Spleen (tissue), 11 donors: ENCODE measurements around the gene HEATR1. TPM values are rescaled to one million over a fixed set of nuclear protein-coding genes. Genes with fewer than 3 reads are reported as not detected.

ENCODE experiments used
- DNase-seq: peaks from one replicate; pipeline ENCODE4 v3.0.0-alpha.2; 2020
- H3K27ac ChIP-seq, 8 donors: fragments of 200-600 bp; sonication (generic) in 7 of 8; 1 replicate in 4 of 8; 2 replicates in 4 of 8; pipeline versions ENCODE4 v1.5.0 to v1.8.0; 2016 to 2021; ENCODE audit warnings: inconsistent platforms in 4 of 8, mild to moderate bottlenecking in 4 of 8, moderate library complexity in 1 of 8
- H3K27me3 ChIP-seq, 7 donors: fragments of 200-600 bp; sonication (generic) in 6 of 7; replicated peaks in 1 of 7; 1 replicate in 4 of 7; 2 replicates in 3 of 7; pipeline versions ENCODE4 v1.5.0 to v1.8.0; 2016 to 2021; ENCODE audit warnings: inconsistent platforms in 3 of 7, mild to moderate bottlenecking in 1 of 7
- H3K36me3 ChIP-seq, 6 donors: fragments of 200-600 bp; sonication (generic) in 5 of 6; 1 replicate in 4 of 6; 2 replicates in 2 of 6; pipeline versions ENCODE4 v1.5.0 to v1.8.0; 2016 to 2021; ENCODE audit warnings: inconsistent platforms in 2 of 6
- H3K4me1 ChIP-seq, 6 donors: fragments of 200-600 bp; sonication (generic) in 5 of 6; 1 replicate in 3 of 6; 2 replicates in 3 of 6; pipeline versions ENCODE4 v1.5.0 to v1.8.0; 2016 to 2021; ENCODE audit warnings: inconsistent platforms in 3 of 6
- H3K4me3 ChIP-seq, 8 donors: fragments of 200-600 bp; sonication (generic) in 7 of 8; 1 replicate in 4 of 8; 2 replicates in 4 of 8; pipeline versions ENCODE4 v1.5.0 to v1.8.0; 2016 to 2021; ENCODE audit warnings: inconsistent platforms in 4 of 8, mild to moderate bottlenecking in 4 of 8, moderate library complexity in 2 of 8
- H3K9me3 ChIP-seq, 8 donors: fragments of 200-600 bp; sonication (generic) in 7 of 8; 1 replicate in 4 of 8; 2 replicates in 4 of 8; pipeline versions ENCODE4 v1.5.0 to v1.8.0; 2016 to 2021; ENCODE audit warnings: inconsistent platforms in 4 of 8
- CTCF ChIP-seq, 11 experiments: fragments of 200-600 bp in 7 of 11; fragments of 450-650 bp in 4 of 11; sonication (generic) in 4 of 11; IDR thresholded peaks in 8 of 11; conservative IDR thresholded peaks in 3 of 11; 1 replicate in 7 of 11; 2 replicates in 4 of 11; pipeline versions ENCODE4 v1.4.0 to v1.8.0; 2016 to 2021; ENCODE audit warnings: antibody characterized with exemption in 11 of 11, inconsistent platforms in 4 of 11, mild to moderate bottlenecking in 1 of 11
- POLR2A ChIP-seq, 3 donors: fragments of 450-650 bp; IDR thresholded peaks; one replicate each; pipeline ENCODE4 v1.5.1; 2017; ENCODE audit warnings: antibody characterized with exemption in 3 of 3, mild to moderate bottlenecking in 1 of 3
- POLR2AphosphoS5 ChIP-seq, 3 donors: sonication (generic); formaldehyde crosslinking; IDR thresholded peaks; one replicate each; pipeline ENCODE4 v1.5.1; 2017; ENCODE audit warnings: antibody characterized with exemption in 3 of 3
- WGBS, 5 donors: extraction: QIAGEN DNeasy Blood & Tissue Kit in 3 of 5; methylation state at CpG; one replicate each; pipeline versions ENCODE4 v1.1.5 to v1.1.7; 2013 to 2018; 5-methylcytosine and 5-hydroxymethylcytosine counted together
- intact Hi-C: fragments of 100-400 bp; cut with DNase I; formaldehyde crosslinking; loops from one replicate; pipeline ENCODE4 v1.15.0; 2023; ENCODE audit warnings: low total_unique reads
- polyA plus RNA-seq, 3 donors: library from polyadenylated mRNA; stranded (reverse); fragments of 200-250 nt; gene quantifications; one replicate each; pipeline ENCODE4 v1.2.1, GENCODE V29; 2013
- total RNA-seq, 7 donors: library from RNA; depleted of rRNA in 3 of 7; stranded (reverse); fragments of >200 nt in 3 of 7; fragmentation: NEBNext Ultra II Directional in 4 of 7; extraction: Animal tissue kit (Norgen Biotek cat#: 25700) in 4 of 7; gene quantifications; one replicate each; pipeline versions ENCODE4 v1.1.0 to v1.2.1, GENCODE V29; 2016 to 2021
- donor health status: healthy with polysubstance abuse.
- donor health status: DM: no; HTN: no; CAD: no; lungs with moderate emphysema.
- donor health status: DM: no; HTN: no; CAD: no.
- donor health status: Bipolar disorder and iron deficiency.
- donor health status: healthy.
- donor health status: DM: no; HTN: no; CAD: no.
- donor health status: DM: yes; HTN: yes; CAD: no.

HEATR1 gene
- total and polyA plus RNA-seq, 10 donors: 5.0 to 51.4 (median 34.6) TPM

- intact Hi-C loops: no loop called here
- no peak for DNase-seq
- TF ChIP-seq POLR2A (IDR thresholded peaks at IDR 0.05) (no peak), POLR2AphosphoS5 (IDR thresholded peaks at IDR 0.05) (no peak), CTCF (IDR thresholded peaks at IDR 0.05 in 8 of 11, conservative IDR thresholded peaks at IDR 0.05 in 3 of 11) (no peak)
- WGBS, 5 donors: 93 to 100% (median 96%) methylated on average over 1 of the region's 1 CpG
- H3K9me3 ChIP-seq: no peaks in the 10 kb centered on the region
- no peak overlapping the region for H3K4me3 ChIP-seq
- no peaks in the 10 kb centered on the region for H3K27me3 ChIP-seq
- peaks cover 2 to 84% (median 51%) of the 10 kb centered on the region in 6 donors for H3K36me3 ChIP-seq
- no peak overlapping the region for H3K27ac ChIP-seq
- peaks cover 0 to 61% (median 29%) of the 10 kb centered on the region in 6 donors for H3K4me1 ChIP-seq
Observed at GRCh38 chr1:236535190-236535589, 69.1 kb downstream of the HEATR1 start.

- Histone ChIP-seq H3K4me3 (no peak overlapping the region), H3K27me3 (no peaks in the 10 kb centered on the region), H3K36me3 (peaks cover 2 to 84% (median 41%) of the 10 kb centered on the region in 6 donors), H3K27ac (no peak overlapping the region), H3K4me1 (peaks cover 0 to 71% (median 30%) of the 10 kb centered on the region in 6 donors), H3K9me3 (no peaks in the 10 kb centered on the region)
- no peak for DNase-seq
- intact Hi-C loops: no loop called here
- no peak for TF ChIP-seq POLR2A (IDR thresholded peaks at IDR 0.05)
- no peak for TF ChIP-seq POLR2AphosphoS5 (IDR thresholded peaks at IDR 0.05)
- TF ChIP-seq CTCF (IDR thresholded peaks at IDR 0.05 in 8 of 11, conservative IDR thresholded peaks at IDR 0.05 in 3 of 11): no peak
- 63 to 78% (median 69%) methylated on average over 4 of the region's 4 CpGs for WGBS, 5 donors
Observed at GRCh38 chr1:236534151-236534651, 70.1 kb downstream of the HEATR1 start.

DNA sequence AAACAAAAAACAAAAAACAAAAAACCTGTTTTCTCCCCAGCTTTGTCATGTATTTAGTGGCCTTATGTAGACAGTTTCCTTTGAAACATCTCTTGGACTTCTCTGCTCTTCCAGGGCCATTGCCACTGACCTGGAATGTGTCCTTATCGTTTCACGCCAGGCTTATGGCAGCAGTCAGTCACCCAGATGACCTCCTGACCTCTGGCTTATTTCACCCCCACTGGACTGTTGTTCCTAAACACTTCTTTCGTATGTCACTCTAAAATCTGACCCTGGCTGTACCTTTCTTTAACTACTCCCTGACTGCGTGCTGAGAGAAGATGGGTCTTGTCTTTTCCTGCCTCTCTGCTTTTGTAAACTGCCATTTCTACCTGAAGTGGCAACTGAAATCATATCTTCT, 71.5 kb downstream of the HEATR1 start:
- Histone ChIP-seq H3K27me3 (no peaks in the 10 kb centered on the region), H3K36me3 (peaks cover 0 to 85% (median 31%) of the 10 kb centered on the region in 6 donors), H3K4me1 (peaks cover 0 to 78% (median 30%) of the 10 kb centered on the region in 6 donors), H3K27ac (peak overlapping the region in 1 of 8 donors; percentile 68), H3K9me3 (no peaks in the 10 kb centered on the region), H3K4me3 (no peak overlapping the region)
- TF ChIP-seq CTCF (IDR thresholded peaks at IDR 0.05 in 8 of 11, conservative IDR thresholded peaks at IDR 0.05 in 3 of 11): no peak
- peak in 1 of 3 donors; percentile 6 for TF ChIP-seq POLR2AphosphoS5 (IDR thresholded peaks at IDR 0.05)
- TF ChIP-seq POLR2A (IDR thresholded peaks at IDR 0.05): no peak
- WGBS, 5 donors: 86 to 90% (median 89%) methylated on average over 4 of the region's 4 CpGs
- DNase-seq: no peak
- intact Hi-C loops: no loop called here

DNA sequence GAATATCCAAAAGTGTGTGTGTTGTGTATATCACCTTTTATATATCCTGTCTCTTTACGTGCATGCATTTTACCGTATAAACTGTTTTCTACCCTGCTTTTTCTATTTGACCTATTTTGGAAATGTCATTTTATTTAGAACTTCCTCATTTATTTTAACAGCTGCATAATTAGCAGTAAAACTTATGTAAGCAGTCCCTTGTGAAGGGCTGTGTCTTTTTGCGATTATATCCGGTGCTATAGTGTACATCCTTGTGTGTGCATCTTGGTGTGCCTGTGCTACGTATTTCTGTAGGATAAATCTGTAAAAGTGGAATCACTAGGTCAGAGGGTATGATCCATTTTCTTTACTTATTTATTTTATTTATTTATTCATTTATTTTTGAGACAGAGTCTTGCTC, 73.4 kb downstream of the HEATR1 start:
- no peak overlapping the region for H3K4me3 ChIP-seq
- intact Hi-C loops: no loop called here
- peaks cover 0 to 89% (median 35%) of the 10 kb centered on the region in 6 donors for H3K36me3 ChIP-seq
- TF ChIP-seq CTCF (IDR thresholded peaks at IDR 0.05 in 8 of 11, conservative IDR thresholded peaks at IDR 0.05 in 3 of 11): no peak
- TF ChIP-seq POLR2A (IDR thresholded peaks at IDR 0.05): no peak
- TF ChIP-seq POLR2AphosphoS5 (IDR thresholded peaks at IDR 0.05): no peak
- H3K27me3 ChIP-seq: no peaks in the 10 kb centered on the region
- peaks cover 0 to 73% (median 27%) of the 10 kb centered on the region in 6 donors for H3K4me1 ChIP-seq
- no peaks in the 10 kb centered on the region for H3K9me3 ChIP-seq
- H3K27ac ChIP-seq: peak overlapping the region in 4 of 8 donors; percentile 26 to 68 (median 63)
- 35 to 49% (median 40%) methylated on average over 5 of the region's 5 CpGs for WGBS, 5 donors
- DNase-seq: no peak
